Kidney (tissue), 14 donors: ENCODE measurements around the gene SMCO2. TPM values are rescaled to one million over a fixed set of nuclear protein-coding genes. Genes with fewer than 3 reads are reported as not detected.

Experiments
- DNase-seq, 5 donors: peaks; one replicate each; pipeline ENCODE4 v3.0.0-alpha.2; 2013 to 2020
- FAIRE-seq: peaks from 2 replicates; lab custom pipeline; 2012; peaks lifted over from hg19 to GRCh38; lab: Jason Lieb, UNC
- H3K27ac ChIP-seq, 2 donors: one replicate each; pipeline ENCODE4 v1.7.0; 2013; ENCODE audit warnings: low read depth in 2 of 2, low read length in 2 of 2, inconsistent platforms in 1 of 2
- H3K27me3 ChIP-seq: one replicate; pipeline ENCODE4 v1.7.1; 2013; ENCODE audit warnings: low read length, inconsistent platforms; ENCODE audit not compliant: control insufficient read depth, insufficient read depth
- H3K36me3 ChIP-seq, 3 donors: one replicate each; pipeline versions ENCODE4 v1.7.0 to v1.7.1; 2013; ENCODE audit warnings: low read length in 3 of 3, control low read depth in 1 of 3, inconsistent platforms in 1 of 3; ENCODE audit not compliant: insufficient read depth in 3 of 3, control insufficient read depth in 2 of 3
- H3K4me1 ChIP-seq, 3 donors: one replicate each; pipeline versions ENCODE4 v1.7.0 to v1.7.1; 2013; ENCODE audit warnings: low read length in 3 of 3, inconsistent platforms in 1 of 3, low read depth in 1 of 3; ENCODE audit not compliant: control insufficient read depth in 2 of 3, insufficient read depth in 2 of 3
- H3K4me3 ChIP-seq, 3 donors: one replicate each; pipeline versions ENCODE4 v1.7.0 to v1.8.1; 2013; ENCODE audit warnings: low read length in 3 of 3, control low read depth in 1 of 3, inconsistent platforms in 1 of 3
- H3K9ac ChIP-seq, 3 donors: one replicate each; pipeline versions ENCODE4 v1.7.0 to v1.7.1; 2013; ENCODE audit warnings: low read length in 3 of 3, control low read depth in 1 of 3, inconsistent platforms in 1 of 3
- H3K9me3 ChIP-seq, 3 donors: one replicate each; pipeline versions ENCODE4 v1.7.0 to v1.7.1; 2013; ENCODE audit warnings: low read length in 3 of 3, control low read depth in 1 of 3, inconsistent platforms in 1 of 3; ENCODE audit not compliant: control insufficient read depth in 2 of 3, insufficient read depth in 1 of 3
- intact Hi-C: fragments of 100-400 bp; cut with DNase I; formaldehyde crosslinking; loops from one replicate; pipeline ENCODE4 v1.11.1; 2022
- polyA plus RNA-seq: library from polyadenylated mRNA; stranded (reverse); fragments of 350-450 nt; fragmentation: Illumina TruSeq; extraction: RNeasy Lipid Tissue Mini Kit (QIAGEN cat#74804); gene quantifications from one replicate; pipeline ENCODE4 v1.2.3, GENCODE V29; 2014; ENCODE audit warnings: low read depth, low replicate concordance; ENCODE audit not compliant: insufficient read depth
- total RNA-seq: library from RNA; stranded (reverse); fragmentation: NEBNext Ultra II Directional; extraction: Animal tissue kit (Norgen Biotek cat#: 25700); gene quantifications from one replicate; pipeline ENCODE4 v1.2.1, GENCODE V29; 2021
- TF ChIP-seq, protein P1 (sequence below): IDR thresholded peaks from 3 replicates; pipeline ENCODE4 v1.5.1; 2012; ENCODE audit warnings: mild to moderate bottlenecking, moderate library complexity, borderline replicate concordance; ENCODE audit not compliant: insufficient read depth; ENCODE audit errors: extremely low read depth
- donor health status: control.
- donor health status: control.
- donor health status: control.
- donor health status: control.
- donor health status: control.
- donor health status: DM: yes; HTN: yes; CAD: no.
- donor health status: Normal renal cell carcinoma (clear cell type).

Gene SMCO2
- total and polyA plus RNA-seq, 2 donors from 2014 or later: 0.38 TPM; not detected in 1

DNA sequence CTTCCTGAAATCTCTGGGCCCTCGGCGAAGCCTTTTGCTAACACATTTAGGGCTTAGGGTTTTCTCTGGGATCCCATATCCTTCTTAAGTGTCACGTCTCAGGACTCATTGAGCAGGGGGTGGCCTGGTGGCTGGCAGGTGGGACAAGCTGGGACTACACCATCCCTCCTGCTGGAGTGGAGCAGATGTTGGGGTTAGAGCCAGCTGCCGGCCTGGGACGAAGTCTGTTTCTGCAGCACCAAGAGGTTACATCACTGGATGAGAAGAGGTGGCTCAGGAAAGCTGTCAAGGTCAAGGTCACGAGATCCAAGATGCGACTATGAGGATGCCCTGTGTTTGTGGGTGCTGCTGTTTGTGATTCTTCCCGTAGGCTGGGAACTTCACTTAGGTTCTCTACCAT is 16.3 kb downstream of the SMCO2 start:
- DNase-seq (peak in 1 of 5 donors; percentile 27), FAIRE-seq (no peak)
- H3K4me3 ChIP-seq: no peak overlapping the region
- TF ChIP-seq, protein P1, sequence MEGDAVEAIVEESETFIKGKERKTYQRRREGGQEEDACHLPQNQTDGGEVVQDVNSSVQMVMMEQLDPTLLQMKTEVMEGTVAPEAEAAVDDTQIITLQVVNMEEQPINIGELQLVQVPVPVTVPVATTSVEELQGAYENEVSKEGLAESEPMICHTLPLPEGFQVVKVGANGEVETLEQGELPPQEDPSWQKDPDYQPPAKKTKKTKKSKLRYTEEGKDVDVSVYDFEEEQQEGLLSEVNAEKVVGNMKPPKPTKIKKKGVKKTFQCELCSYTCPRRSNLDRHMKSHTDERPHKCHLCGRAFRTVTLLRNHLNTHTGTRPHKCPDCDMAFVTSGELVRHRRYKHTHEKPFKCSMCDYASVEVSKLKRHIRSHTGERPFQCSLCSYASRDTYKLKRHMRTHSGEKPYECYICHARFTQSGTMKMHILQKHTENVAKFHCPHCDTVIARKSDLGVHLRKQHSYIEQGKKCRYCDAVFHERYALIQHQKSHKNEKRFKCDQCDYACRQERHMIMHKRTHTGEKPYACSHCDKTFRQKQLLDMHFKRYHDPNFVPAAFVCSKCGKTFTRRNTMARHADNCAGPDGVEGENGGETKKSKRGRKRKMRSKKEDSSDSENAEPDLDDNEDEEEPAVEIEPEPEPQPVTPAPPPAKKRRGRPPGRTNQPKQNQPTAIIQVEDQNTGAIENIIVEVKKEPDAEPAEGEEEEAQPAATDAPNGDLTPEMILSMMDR: no peak
- no peak overlapping the region for H3K9ac ChIP-seq
- no peaks in the 10 kb centered on the region for H3K27me3 ChIP-seq
- H3K27ac ChIP-seq: no peak overlapping the region
- intact Hi-C loops: no loop called here
- H3K4me1 ChIP-seq: no peaks in the 10 kb centered on the region
- H3K36me3 ChIP-seq: no peaks in the 10 kb centered on the region
- H3K9me3 ChIP-seq: no peaks in the 10 kb centered on the region

DNA sequence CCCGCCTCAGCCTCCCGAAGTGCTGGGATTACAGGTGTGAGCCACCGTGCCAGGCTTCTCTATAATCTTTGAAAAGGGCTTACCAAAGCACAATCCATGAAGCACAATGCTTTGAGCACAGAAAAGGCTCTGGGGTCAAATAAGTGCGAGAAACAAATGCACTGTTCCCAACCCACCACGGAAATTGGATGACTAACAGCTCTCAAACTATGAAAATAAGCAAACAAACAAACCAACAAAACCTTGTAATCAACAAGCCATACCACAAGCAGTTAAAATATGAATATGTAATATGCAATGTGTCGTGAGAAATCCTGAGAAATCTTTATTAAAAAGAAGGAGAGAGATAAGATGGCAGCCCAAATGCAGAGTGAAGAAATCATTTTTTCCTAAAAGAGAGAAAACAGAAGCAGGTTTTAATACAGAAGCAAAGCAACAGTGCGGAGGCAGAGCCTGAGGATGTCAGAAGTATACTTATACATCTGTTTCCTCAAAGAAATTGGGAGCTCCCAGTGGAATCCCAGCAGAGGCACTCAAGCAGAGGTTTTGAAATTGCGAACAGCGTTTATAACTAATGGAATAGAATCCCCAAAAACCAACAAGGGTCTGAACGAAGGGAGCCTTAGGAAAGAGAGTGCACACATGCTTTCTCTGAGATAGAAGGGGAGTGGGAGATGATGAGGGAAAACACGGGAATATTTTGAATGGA is 17.1 kb downstream of the SMCO2 start:
- Histone ChIP-seq H3K27me3 (no peaks in the 10 kb centered on the region), H3K27ac (no peak overlapping the region), H3K4me3 (no peak overlapping the region), H3K36me3 (no peaks in the 10 kb centered on the region), H3K4me1 (no peaks in the 10 kb centered on the region), H3K9ac (no peak overlapping the region), H3K9me3 (no peaks in the 10 kb centered on the region)
- intact Hi-C loops: no loop called here
- TF ChIP-seq, protein P1: no peak
- DNase-seq (peak in 1 of 5 donors; percentile 13), FAIRE-seq (no peak)

DNA sequence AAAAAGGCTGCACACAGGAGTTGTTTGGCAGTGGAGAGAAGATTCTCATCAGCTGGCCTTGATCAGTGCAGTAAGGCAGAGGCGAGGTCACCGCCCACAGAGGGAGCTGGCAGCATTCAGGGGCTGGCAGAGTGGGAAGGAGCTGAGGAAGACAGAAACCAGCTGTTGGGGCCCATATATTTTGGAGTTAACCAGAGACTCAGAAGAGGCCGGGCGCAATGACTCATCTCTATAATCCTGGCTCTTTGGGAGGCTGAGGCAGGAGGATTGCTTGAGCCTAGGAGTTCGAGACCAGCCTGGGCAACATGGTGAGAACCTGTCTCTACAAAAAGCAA is 17.7 kb downstream of the SMCO2 start:
- Histone ChIP-seq H3K9ac (no peak overlapping the region), H3K27me3 (no peaks in the 10 kb centered on the region), H3K9me3 (no peaks in the 10 kb centered on the region), H3K27ac (no peak overlapping the region), H3K4me3 (no peak overlapping the region), H3K4me1 (no peaks in the 10 kb centered on the region), H3K36me3 (no peaks in the 10 kb centered on the region)
- FAIRE-seq (no peak), DNase-seq (peak in 4 of 5 donors; percentile 32 to 76 (median 57))
- TF ChIP-seq, protein P1: no peak
- intact Hi-C loops: no loop called here
